Measurements from ENCODE around the gene CD83.

Gene CD83

GRCh38 chr6:14134211-14134910, 16.8 kb downstream of the CD83 start:
- H3K4me3 ChIP-seq (ENCODE audit: low read length): no peak overlapping the region
- TF ChIP-seq EZH2phosphoT487 (IDR thresholded peaks at IDR 0.05; ENCODE audit: low read length) (no peak), EZH2 (optimal IDR thresholded peaks at IDR 0.05; ENCODE audit: low read depth, low read length) (no peak)
- TF ChIP-seq, protein P1, sequence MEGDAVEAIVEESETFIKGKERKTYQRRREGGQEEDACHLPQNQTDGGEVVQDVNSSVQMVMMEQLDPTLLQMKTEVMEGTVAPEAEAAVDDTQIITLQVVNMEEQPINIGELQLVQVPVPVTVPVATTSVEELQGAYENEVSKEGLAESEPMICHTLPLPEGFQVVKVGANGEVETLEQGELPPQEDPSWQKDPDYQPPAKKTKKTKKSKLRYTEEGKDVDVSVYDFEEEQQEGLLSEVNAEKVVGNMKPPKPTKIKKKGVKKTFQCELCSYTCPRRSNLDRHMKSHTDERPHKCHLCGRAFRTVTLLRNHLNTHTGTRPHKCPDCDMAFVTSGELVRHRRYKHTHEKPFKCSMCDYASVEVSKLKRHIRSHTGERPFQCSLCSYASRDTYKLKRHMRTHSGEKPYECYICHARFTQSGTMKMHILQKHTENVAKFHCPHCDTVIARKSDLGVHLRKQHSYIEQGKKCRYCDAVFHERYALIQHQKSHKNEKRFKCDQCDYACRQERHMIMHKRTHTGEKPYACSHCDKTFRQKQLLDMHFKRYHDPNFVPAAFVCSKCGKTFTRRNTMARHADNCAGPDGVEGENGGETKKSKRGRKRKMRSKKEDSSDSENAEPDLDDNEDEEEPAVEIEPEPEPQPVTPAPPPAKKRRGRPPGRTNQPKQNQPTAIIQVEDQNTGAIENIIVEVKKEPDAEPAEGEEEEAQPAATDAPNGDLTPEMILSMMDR (IDR thresholded peaks at IDR 0.05; ENCODE audit: low read length): no peak
- no peaks in the 10 kb centered on the region for H3K9me2 ChIP-seq (replicated peaks; ENCODE audit: insufficient read depth, low read length)
- H3K9ac ChIP-seq (ENCODE audit: low read length): no peak overlapping the region
- no peak for DNase-seq
- no peaks in the 10 kb centered on the region for H3K79me2 ChIP-seq (ENCODE audit: low read length)
- H4K20me1 ChIP-seq (ENCODE audit: insufficient read depth, low read length): no peaks in the 10 kb centered on the region
- H3K27ac ChIP-seq (ENCODE audit: low read length): no peak overlapping the region
- H3F3A ChIP-seq (ENCODE audit: insufficient read depth, low read length): no peaks in the 10 kb centered on the region
- no peak overlapping the region for H3K4me2 ChIP-seq (ENCODE audit: low read depth, low read length)
- no peaks in the 10 kb centered on the region for H3K27me3 ChIP-seq (replicated peaks; ENCODE audit: insufficient read depth, low read length)
- H3K9me3 ChIP-seq (replicated peaks; ENCODE audit: insufficient read depth, low read length): no peaks in the 10 kb centered on the region
- H3K4me1 ChIP-seq (ENCODE audit: low read length): no peaks in the 10 kb centered on the region
- H2AFZ ChIP-seq (ENCODE audit: low read length): no peak overlapping the region
- no peaks in the 10 kb centered on the region for H3K36me3 ChIP-seq (replicated peaks; ENCODE audit: insufficient read depth, low read length)

DNA sequence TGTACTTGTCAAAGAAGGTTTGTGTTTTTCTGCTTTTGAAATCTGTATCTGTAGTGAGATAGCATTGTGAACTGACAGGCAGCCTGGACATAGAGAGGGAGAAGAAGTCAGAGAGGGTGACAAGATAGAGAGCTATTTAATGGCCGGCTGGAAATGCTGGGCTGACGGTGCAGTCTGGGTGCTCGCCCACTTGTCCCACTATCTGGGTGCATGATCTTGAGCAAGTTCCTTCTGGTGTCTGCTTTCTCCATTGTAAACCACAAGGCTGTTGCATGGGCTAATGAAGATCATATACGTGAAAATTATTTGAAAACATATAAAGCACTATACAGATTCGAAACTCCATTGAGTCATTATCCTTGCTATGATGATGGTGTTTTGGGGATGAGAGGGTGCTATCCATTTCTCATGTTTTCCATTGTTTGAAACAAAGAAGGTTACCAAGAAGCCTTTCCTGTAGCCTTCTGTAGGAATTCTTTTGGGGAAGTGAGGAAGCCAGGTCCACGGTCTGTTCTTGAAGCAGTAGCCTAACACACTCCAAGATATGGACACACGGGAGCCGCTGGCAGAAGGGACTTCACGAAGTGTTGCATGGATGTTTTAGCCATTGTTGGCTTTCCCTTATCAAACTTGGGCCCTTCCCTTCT, 18.4 kb downstream of the CD83 start:
- H4K20me1 ChIP-seq (ENCODE audit: insufficient read depth, low read length): no peaks in the 10 kb centered on the region
- H3F3A ChIP-seq (ENCODE audit: insufficient read depth, low read length): no peaks in the 10 kb centered on the region
- H3K79me2 ChIP-seq (ENCODE audit: low read length): no peaks in the 10 kb centered on the region
- H3K4me1 ChIP-seq (ENCODE audit: low read length): no peaks in the 10 kb centered on the region
- H3K9ac ChIP-seq (ENCODE audit: low read length): no peak overlapping the region
- no peaks in the 10 kb centered on the region for H3K27me3 ChIP-seq (replicated peaks; ENCODE audit: insufficient read depth, low read length)
- H3K36me3 ChIP-seq (replicated peaks; ENCODE audit: insufficient read depth, low read length): no peaks in the 10 kb centered on the region
- TF ChIP-seq EZH2phosphoT487 (IDR thresholded peaks at IDR 0.05; ENCODE audit: low read length) (no peak), EZH2 (optimal IDR thresholded peaks at IDR 0.05; ENCODE audit: low read depth, low read length) (no peak)
- TF ChIP-seq, protein P1 (IDR thresholded peaks at IDR 0.05; ENCODE audit: low read length): no peak
- no peak overlapping the region for H3K4me3 ChIP-seq (ENCODE audit: low read length)
- no peak overlapping the region for H3K27ac ChIP-seq (ENCODE audit: low read length)
- H3K9me3 ChIP-seq (replicated peaks; ENCODE audit: insufficient read depth, low read length): no peaks in the 10 kb centered on the region
- no peak for DNase-seq
- H2AFZ ChIP-seq (ENCODE audit: low read length): no peak overlapping the region
- H3K9me2 ChIP-seq (replicated peaks; ENCODE audit: insufficient read depth, low read length): no peaks in the 10 kb centered on the region
- no peak overlapping the region for H3K4me2 ChIP-seq (ENCODE audit: low read depth, low read length)

GRCh38 chr6:14138701-14139215, 21.2 kb downstream of the CD83 start:
- no peaks in the 10 kb centered on the region for H3K9me2 ChIP-seq (replicated peaks; ENCODE audit: insufficient read depth, low read length)
- no peak overlapping the region for H3K4me2 ChIP-seq (ENCODE audit: low read depth, low read length)
- no peak overlapping the region for H3K9ac ChIP-seq (ENCODE audit: low read length)
- no peak overlapping the region for H2AFZ ChIP-seq (ENCODE audit: low read length)
- H3K27ac ChIP-seq (ENCODE audit: low read length): no peak overlapping the region
- H3K27me3 ChIP-seq (replicated peaks; ENCODE audit: insufficient read depth, low read length): no peaks in the 10 kb centered on the region
- H3F3A ChIP-seq (ENCODE audit: insufficient read depth, low read length): no peaks in the 10 kb centered on the region
- no peaks in the 10 kb centered on the region for H3K36me3 ChIP-seq (replicated peaks; ENCODE audit: insufficient read depth, low read length)
- H3K4me3 ChIP-seq (ENCODE audit: low read length): no peak overlapping the region
- TF ChIP-seq EZH2phosphoT487 (IDR thresholded peaks at IDR 0.05; ENCODE audit: low read length): no peak
- TF ChIP-seq, protein P1 (IDR thresholded peaks at IDR 0.05; ENCODE audit: low read length): no peak
- no peak for TF ChIP-seq EZH2 (optimal IDR thresholded peaks at IDR 0.05; ENCODE audit: low read depth, low read length)
- no peaks in the 10 kb centered on the region for H4K20me1 ChIP-seq (ENCODE audit: insufficient read depth, low read length)
- H3K79me2 ChIP-seq (ENCODE audit: low read length): no peaks in the 10 kb centered on the region
- no peaks in the 10 kb centered on the region for H3K4me1 ChIP-seq (ENCODE audit: low read length)
- no peaks in the 10 kb centered on the region for H3K9me3 ChIP-seq (replicated peaks; ENCODE audit: insufficient read depth, low read length)
- DNase-seq: no peak

All from MM.1S (cell line).